ENCODE measurements around the gene INVS. TPM values are rescaled to one million over a fixed set of nuclear protein-coding genes. Genes with fewer than 3 reads are reported as not detected.
A peak's percentile ranks its signal among the peaks of the same experiment; 100 is the strongest.

INVS gene
- total and polyA plus RNA-seq, 3 experiments from 2014 or later, result 9.4 to 18.1 (median 16.8) TPM

- Histone ChIP-seq H3K27me3 (ENCODE audit: insufficient read depth, low read length, poor library complexity, severe bottlenecking) (no peaks in the 10 kb centered on the region), H3K27ac (ENCODE audit: low read depth, low read length) (no peak overlapping the region), H3K36me3 (ENCODE audit: insufficient read depth, low read length) (no peaks in the 10 kb centered on the region), H3K4me1 (ENCODE audit: insufficient read depth, low read length) (no peaks in the 10 kb centered on the region), H3K4me3 (ENCODE audit: low read length) (no peak overlapping the region), H3K9me3 (ENCODE audit: low read length) (no peaks in the 10 kb centered on the region)
- Mint-ChIP-seq H3K4me1 (peaks cover 0 to 5% (median 0%) of the 10 kb centered on the region in 3 donors), H3K36me3 (peaks cover 50 to 78% (median 57%) of the 10 kb centered on the region in 3 donors), H3K4me3 (no peak overlapping the region), H3K27ac (no peak overlapping the region), H3K9me3 (peaks cover 0 to 10% (median 5%) of the 10 kb centered on the region in 5 donors), H3K27me3 (no peaks in the 10 kb centered on the region)
- no peak for DNase-seq
- ChIA-PET POLR2A (no interaction called here), CTCF (no interaction called here)
Observed at GRCh38 chr9:100286257-100286656, 187.2 kb downstream of the INVS start.

DNA sequence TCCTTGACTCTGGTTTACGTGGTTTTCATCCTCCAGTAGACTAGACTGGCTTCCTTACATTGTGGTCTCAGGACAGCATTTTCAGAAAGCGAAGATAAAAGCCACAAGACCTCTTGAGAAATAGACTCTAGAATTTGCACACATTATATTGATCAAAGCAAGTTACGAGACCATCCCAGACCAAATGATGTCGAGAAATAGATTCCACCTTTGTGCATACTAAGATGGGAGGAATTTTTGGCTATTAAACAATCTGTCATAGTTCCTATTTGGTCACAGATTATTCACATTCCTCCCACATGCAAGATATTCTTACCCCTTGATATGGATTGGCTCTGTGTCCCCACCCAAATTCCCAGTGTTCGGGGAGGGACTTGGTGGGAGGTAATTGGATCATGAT, 188.1 kb downstream of the INVS start:
- H3K4me3 Mint-ChIP-seq, result no peak overlapping the region
- H3K36me3 Mint-ChIP-seq, result peaks cover 58 to 83% (median 60%) of the 10 kb centered on the region in 3 donors
- no peaks in the 10 kb centered on the region for H3K27me3 ChIP-seq (ENCODE audit: insufficient read depth, low read length, poor library complexity, severe bottlenecking)
- H3K27ac ChIP-seq (ENCODE audit: low read depth, low read length), result no peak overlapping the region
- CTCF ChIA-PET, result no interaction called here
- peak overlapping the region in 1 of 8 donors; percentile 76 for H3K27ac Mint-ChIP-seq
- peaks cover under 1% of the 10 kb centered on the region for H3K36me3 ChIP-seq (ENCODE audit: insufficient read depth, low read length)
- H3K4me3 ChIP-seq (ENCODE audit: low read length), result no peak overlapping the region
- no peaks in the 10 kb centered on the region for H3K27me3 Mint-ChIP-seq
- H3K9me3 Mint-ChIP-seq, result peaks cover 0 to 10% (median 5%) of the 10 kb centered on the region in 5 donors
- H3K9me3 ChIP-seq (ENCODE audit: low read length), result no peaks in the 10 kb centered on the region
- POLR2A ChIA-PET, result no interaction called here
- no peak for DNase-seq
- no peaks in the 10 kb centered on the region for H3K4me1 ChIP-seq (ENCODE audit: insufficient read depth, low read length)
- peaks cover 0 to 5% (median 2%) of the 10 kb centered on the region in 3 donors for H3K4me1 Mint-ChIP-seq

DNA sequence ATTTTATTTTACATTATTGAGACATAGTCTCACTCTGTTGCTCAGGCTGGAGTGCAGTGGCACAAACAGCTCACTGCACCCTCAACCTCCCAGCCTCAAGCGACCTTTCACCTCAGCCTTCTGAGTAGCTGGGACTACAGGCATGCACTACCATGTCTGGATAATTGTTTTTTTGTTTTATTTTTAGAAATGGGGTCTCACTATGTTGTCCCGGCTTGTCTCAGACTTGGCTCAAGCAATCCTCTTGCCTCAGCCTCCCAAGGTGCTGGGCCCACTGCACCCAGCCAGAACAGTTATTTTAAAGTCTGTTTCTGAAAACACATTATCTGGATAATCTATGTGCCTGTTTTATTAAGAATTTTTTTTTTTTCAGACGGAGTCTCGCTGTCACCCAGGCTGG, 191.7 kb downstream of the INVS start:
- Histone ChIP-seq H3K27me3 (ENCODE audit: insufficient read depth, low read length, poor library complexity, severe bottlenecking) (no peaks in the 10 kb centered on the region), H3K9me3 (ENCODE audit: low read length) (no peaks in the 10 kb centered on the region), H3K4me1 (ENCODE audit: insufficient read depth, low read length) (no peaks in the 10 kb centered on the region), H3K27ac (ENCODE audit: low read depth, low read length) (no peak overlapping the region), H3K36me3 (ENCODE audit: insufficient read depth, low read length) (peaks cover 10% of the 10 kb centered on the region), H3K4me3 (ENCODE audit: low read length) (no peak overlapping the region)
- Mint-ChIP-seq H3K4me1 (peaks cover 0 to 5% (median 2%) of the 10 kb centered on the region in 3 donors), H3K36me3 (peaks cover 44 to 86% (median 44%) of the 10 kb centered on the region in 3 donors), H3K27ac (no peak overlapping the region), H3K4me3 (no peak overlapping the region), H3K27me3 (no peaks in the 10 kb centered on the region), H3K9me3 (peaks cover 0 to 3% (median 0%) of the 10 kb centered on the region in 5 donors)
- no peak for DNase-seq
- ChIA-PET POLR2A (no interaction called here), CTCF (no interaction called here)

- H3K9me3 Mint-ChIP-seq, result no peaks in the 10 kb centered on the region
- Histone ChIP-seq H3K4me1 (ENCODE audit: insufficient read depth, low read length) (no peaks in the 10 kb centered on the region), H3K9me3 (ENCODE audit: low read length) (no peaks in the 10 kb centered on the region), H3K36me3 (ENCODE audit: insufficient read depth, low read length) (peaks cover 10% of the 10 kb centered on the region), H3K27ac (ENCODE audit: low read depth, low read length) (no peak overlapping the region), H3K27me3 (ENCODE audit: insufficient read depth, low read length, poor library complexity, severe bottlenecking) (no peaks in the 10 kb centered on the region), H3K4me3 (ENCODE audit: low read length) (no peak overlapping the region)
- H3K4me1 Mint-ChIP-seq, result peaks cover 0 to 2% (median 0%) of the 10 kb centered on the region in 3 donors
- H3K27me3 Mint-ChIP-seq, result no peaks in the 10 kb centered on the region
- no peak for DNase-seq
- peaks cover 30 to 86% (median 39%) of the 10 kb centered on the region in 3 donors for H3K36me3 Mint-ChIP-seq
- ChIA-PET CTCF (no interaction called here), POLR2A (no interaction called here)
- no peak overlapping the region for H3K4me3 Mint-ChIP-seq
- no peak overlapping the region for H3K27ac Mint-ChIP-seq
Observed at GRCh38 chr9:100292414-100292813, 193.4 kb downstream of the INVS start.

GRCh38 chr9:100294341-100294740, 195.3 kb downstream of the INVS start:
- Mint-ChIP-seq H3K4me1 (peaks cover 0 to 2% (median 0%) of the 10 kb centered on the region in 3 donors), H3K27ac (peak overlapping the region in 1 of 8 donors; percentile 65), H3K9me3 (no peaks in the 10 kb centered on the region), H3K27me3 (no peaks in the 10 kb centered on the region), H3K4me3 (no peak overlapping the region), H3K36me3 (peaks cover 16 to 87% (median 33%) of the 10 kb centered on the region in 3 donors)
- Histone ChIP-seq H3K4me3 (ENCODE audit: low read length) (no peak overlapping the region), H3K9me3 (ENCODE audit: low read length) (no peaks in the 10 kb centered on the region), H3K4me1 (ENCODE audit: insufficient read depth, low read length) (no peaks in the 10 kb centered on the region), H3K27ac (ENCODE audit: low read depth, low read length) (no peak overlapping the region), H3K36me3 (ENCODE audit: insufficient read depth, low read length) (peaks cover 10% of the 10 kb centered on the region), H3K27me3 (ENCODE audit: insufficient read depth, low read length, poor library complexity, severe bottlenecking) (no peaks in the 10 kb centered on the region)
- DNase-seq, result no peak
- CTCF ChIA-PET, result no interaction called here
- POLR2A ChIA-PET, result no interaction called here

DNA sequence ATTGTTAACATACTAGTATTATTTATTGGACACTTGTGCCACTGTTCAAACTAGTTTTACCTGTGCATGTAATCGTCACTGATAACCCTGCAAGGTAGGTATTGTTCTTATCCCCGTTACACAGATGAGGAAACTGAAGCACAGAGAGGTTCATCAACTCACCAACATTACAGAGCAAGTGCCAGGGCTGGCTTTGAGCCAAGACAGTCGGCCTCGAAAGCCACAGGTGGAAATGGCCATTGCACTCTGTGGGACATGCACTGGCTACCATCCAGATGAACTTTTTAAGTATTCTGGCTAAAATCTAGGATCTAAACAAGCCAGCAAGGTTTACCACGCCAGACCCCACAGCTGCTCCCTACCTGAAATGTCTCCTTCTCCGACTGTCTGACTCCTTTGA, 195.8 kb downstream of the INVS start:
- Histone ChIP-seq H3K27me3 (ENCODE audit: insufficient read depth, low read length, poor library complexity, severe bottlenecking) (no peaks in the 10 kb centered on the region), H3K4me1 (ENCODE audit: insufficient read depth, low read length) (no peaks in the 10 kb centered on the region), H3K9me3 (ENCODE audit: low read length) (no peaks in the 10 kb centered on the region), H3K27ac (ENCODE audit: low read depth, low read length) (no peak overlapping the region), H3K36me3 (ENCODE audit: insufficient read depth, low read length) (peaks cover 10% of the 10 kb centered on the region), H3K4me3 (ENCODE audit: low read length) (no peak overlapping the region)
- H3K27ac Mint-ChIP-seq, result peak overlapping the region in 1 of 8 donors; percentile 19
- H3K36me3 Mint-ChIP-seq, result peaks cover 13 to 87% (median 29%) of the 10 kb centered on the region in 3 donors
- H3K4me1 Mint-ChIP-seq, result peaks cover 0 to 2% (median 0%) of the 10 kb centered on the region in 3 donors
- DNase-seq, result no peak
- no peaks in the 10 kb centered on the region for H3K27me3 Mint-ChIP-seq
- H3K4me3 Mint-ChIP-seq, result no peak overlapping the region
- ChIA-PET POLR2A (no interaction called here), CTCF (no interaction called here)
- H3K9me3 Mint-ChIP-seq, result no peaks in the 10 kb centered on the region

DNA sequence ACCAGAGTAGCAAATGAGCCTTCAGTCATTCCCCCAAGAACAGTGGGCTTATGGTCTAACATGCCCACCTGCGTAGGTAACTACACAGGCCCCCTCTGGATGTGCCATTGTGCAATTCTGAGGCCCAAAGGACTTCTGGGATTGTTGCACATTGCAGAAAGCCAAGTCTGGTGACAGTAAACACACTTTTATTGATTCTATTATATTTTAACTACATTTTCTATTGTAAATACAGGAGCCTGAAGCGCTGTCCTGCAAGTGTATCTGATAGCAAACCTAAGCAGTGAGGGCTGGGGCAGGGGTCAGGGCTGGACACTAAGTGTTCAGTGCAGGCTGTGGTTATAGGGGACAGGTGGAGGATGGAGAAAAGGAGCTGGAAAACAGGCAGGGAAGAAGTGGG, 196.2 kb downstream of the INVS start:
- Histone ChIP-seq H3K4me3 (ENCODE audit: low read length) (no peak overlapping the region), H3K27me3 (ENCODE audit: insufficient read depth, low read length, poor library complexity, severe bottlenecking) (no peaks in the 10 kb centered on the region), H3K4me1 (ENCODE audit: insufficient read depth, low read length) (no peaks in the 10 kb centered on the region), H3K36me3 (ENCODE audit: insufficient read depth, low read length) (peaks cover 10% of the 10 kb centered on the region), H3K9me3 (ENCODE audit: low read length) (no peaks in the 10 kb centered on the region), H3K27ac (ENCODE audit: low read depth, low read length) (no peak overlapping the region)
- POLR2A ChIA-PET, result no interaction called here
- Mint-ChIP-seq H3K4me3 (no peak overlapping the region), H3K27me3 (no peaks in the 10 kb centered on the region), H3K36me3 (peaks cover 9 to 87% (median 29%) of the 10 kb centered on the region in 3 donors), H3K4me1 (peaks cover 0 to 2% (median 0%) of the 10 kb centered on the region in 3 donors), H3K27ac (peak overlapping the region in 3 of 8 donors; percentile 13 to 44 (median 19)), H3K9me3 (no peaks in the 10 kb centered on the region)
- CTCF ChIA-PET, result no interaction called here
- DNase-seq, result no peak

DNA sequence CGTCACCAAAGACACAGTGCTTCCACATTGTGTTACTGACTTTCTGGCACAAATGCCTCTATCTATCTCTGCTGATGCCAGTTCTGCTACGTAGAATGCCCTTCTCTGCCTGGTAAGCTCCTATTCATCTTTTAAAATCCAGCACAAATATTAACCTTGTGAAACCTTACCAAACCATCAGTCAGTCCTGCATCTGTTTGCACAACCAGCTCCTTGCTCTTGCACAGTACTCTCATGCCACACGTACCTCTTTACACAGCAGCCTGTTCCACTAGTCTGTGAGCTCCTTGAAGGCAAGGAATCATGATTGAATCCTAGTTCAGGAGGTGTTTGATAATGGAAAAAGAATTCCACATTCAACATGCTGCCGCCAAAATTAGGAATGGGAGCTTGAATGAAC, 197.4 kb downstream of the INVS start:
- Mint-ChIP-seq H3K36me3 (peaks cover 5 to 92% (median 33%) of the 10 kb centered on the region in 3 donors), H3K27me3 (no peaks in the 10 kb centered on the region), H3K9me3 (no peaks in the 10 kb centered on the region), H3K27ac (peak overlapping the region in 2 of 8 donors; percentile 4 to 14), H3K4me3 (no peak overlapping the region), H3K4me1 (peaks cover 0 to under 1% (median 0%) of the 10 kb centered on the region in 3 donors)
- CTCF ChIA-PET, result interaction anchor here (0.7 kb wide), 1 partner anchor 591 kb away, joined by 3 read pairs; no protein-coding TSS in a partner anchor
- Histone ChIP-seq H3K4me3 (ENCODE audit: low read length) (no peak overlapping the region), H3K9me3 (ENCODE audit: low read length) (no peaks in the 10 kb centered on the region), H3K36me3 (ENCODE audit: insufficient read depth, low read length) (peaks cover 10% of the 10 kb centered on the region), H3K27me3 (ENCODE audit: insufficient read depth, low read length, poor library complexity, severe bottlenecking) (no peaks in the 10 kb centered on the region), H3K4me1 (ENCODE audit: insufficient read depth, low read length) (no peaks in the 10 kb centered on the region), H3K27ac (ENCODE audit: low read depth, low read length) (no peak overlapping the region)
- no peak for DNase-seq
- POLR2A ChIA-PET, result no interaction called here

All from CD8-positive, alpha-beta memory T cell (primary cell).